GM12873 (cell line): ENCODE measurements around the gene TBX3.

ENCODE experiments used
- TF ChIP-seq, protein P1 (sequence below): IDR thresholded peaks from 2 replicates; pipeline ENCODE4 v1.5.1; 2012; ENCODE audit warnings: low read depth, mild to moderate bottlenecking, moderate library complexity, low read length, control low read depth; ENCODE audit not compliant: insufficient read depth; ENCODE audit errors: missing control alignments

TBX3 gene

DNA sequence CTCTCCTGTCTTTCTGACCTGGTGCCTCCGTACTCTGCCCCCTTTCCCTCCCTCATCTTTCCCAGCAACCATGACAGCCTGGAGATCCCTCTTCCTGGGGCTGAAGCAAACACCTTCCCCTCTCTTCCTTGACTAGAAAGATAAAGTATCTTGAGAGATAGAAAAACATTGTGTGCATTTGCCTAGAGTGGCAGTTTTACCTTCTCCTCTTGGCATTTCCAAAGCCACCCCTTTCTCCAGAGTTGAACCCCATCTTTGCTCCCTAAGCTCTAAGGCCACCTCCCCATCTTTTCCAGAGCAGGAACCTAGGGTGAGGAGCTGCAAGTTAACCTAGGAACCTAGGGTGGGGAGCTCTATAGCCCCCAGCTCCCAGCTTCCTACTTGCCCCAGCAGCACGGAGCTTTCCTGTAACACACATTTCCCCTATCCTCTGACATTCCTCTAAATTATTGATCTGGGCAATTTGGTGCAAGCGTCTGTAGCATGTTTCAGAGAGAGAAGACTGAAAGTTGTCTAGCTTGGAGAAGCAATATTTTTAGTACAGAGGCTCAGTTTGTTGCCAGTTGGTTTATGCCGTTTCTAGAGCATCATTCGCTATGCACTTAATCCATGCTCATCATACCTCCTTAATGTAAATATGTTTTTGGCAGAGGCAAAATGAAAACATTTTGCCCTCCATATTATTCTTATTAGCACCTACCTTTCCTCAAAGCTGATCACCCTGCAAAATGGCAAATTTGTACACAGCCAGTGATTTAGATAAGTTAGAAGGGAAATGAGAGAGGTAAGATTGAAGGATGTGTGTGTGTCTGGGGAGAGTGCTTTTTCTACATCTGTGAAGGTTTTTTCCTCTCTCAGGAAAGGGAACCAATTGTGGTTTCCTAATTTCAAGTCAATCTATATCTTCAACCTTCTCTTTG lies 5.4 kb upstream of the TBX3 start:
- TF ChIP-seq, protein P1, sequence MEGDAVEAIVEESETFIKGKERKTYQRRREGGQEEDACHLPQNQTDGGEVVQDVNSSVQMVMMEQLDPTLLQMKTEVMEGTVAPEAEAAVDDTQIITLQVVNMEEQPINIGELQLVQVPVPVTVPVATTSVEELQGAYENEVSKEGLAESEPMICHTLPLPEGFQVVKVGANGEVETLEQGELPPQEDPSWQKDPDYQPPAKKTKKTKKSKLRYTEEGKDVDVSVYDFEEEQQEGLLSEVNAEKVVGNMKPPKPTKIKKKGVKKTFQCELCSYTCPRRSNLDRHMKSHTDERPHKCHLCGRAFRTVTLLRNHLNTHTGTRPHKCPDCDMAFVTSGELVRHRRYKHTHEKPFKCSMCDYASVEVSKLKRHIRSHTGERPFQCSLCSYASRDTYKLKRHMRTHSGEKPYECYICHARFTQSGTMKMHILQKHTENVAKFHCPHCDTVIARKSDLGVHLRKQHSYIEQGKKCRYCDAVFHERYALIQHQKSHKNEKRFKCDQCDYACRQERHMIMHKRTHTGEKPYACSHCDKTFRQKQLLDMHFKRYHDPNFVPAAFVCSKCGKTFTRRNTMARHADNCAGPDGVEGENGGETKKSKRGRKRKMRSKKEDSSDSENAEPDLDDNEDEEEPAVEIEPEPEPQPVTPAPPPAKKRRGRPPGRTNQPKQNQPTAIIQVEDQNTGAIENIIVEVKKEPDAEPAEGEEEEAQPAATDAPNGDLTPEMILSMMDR, result no peak

DNA sequence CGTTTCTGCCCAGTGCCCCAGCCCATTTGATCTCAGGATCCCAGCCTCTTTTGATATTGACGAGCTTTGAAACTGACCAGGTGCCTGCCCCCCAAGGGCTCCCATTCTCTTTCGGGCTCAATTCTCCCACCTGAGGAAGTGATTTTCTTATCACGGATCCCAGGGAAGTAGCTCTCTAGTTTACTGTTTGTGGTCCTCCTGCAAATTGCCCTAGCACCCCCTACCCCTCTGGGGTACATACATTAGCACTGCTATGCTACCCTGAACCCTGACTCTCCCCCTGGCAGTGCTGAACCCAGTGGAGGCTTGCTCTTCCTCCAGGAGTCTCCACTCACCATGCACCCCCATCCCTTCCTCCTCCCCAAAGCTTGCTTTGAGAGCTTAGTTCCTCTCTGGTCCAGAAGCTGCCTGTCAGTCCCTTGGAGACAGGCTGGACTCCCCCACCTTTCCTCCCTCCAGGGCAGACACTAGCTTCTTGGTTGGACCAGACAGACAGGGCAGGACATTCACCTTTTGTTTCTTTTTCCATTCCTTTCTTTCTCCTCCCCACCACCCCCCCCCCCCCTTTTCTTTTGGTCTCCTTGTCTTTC lies 4.4 kb upstream of the TBX3 start:
- TF ChIP-seq, protein P1, result no peak

DNA sequence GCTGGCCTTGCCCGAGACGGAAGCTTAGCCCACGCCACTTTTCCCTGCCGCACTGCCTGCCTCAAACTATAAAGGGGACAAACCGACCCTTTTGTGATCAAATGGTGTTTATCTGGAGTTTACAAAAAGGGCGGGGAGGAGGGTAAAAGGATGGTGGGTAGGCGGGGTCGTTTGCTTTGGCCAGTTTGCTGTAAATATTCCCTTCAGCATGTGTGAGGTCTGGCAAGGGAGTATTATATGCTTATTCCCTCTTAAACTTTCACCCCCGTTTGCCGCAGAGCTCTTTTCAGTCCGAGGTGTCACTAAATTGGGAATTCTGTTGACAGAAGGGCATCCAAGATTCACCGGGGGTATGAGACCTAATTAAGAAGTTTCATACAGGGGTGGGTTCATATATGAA lies 3.8 kb upstream of the TBX3 start:
- TF ChIP-seq, protein P1, result no peak

DNA sequence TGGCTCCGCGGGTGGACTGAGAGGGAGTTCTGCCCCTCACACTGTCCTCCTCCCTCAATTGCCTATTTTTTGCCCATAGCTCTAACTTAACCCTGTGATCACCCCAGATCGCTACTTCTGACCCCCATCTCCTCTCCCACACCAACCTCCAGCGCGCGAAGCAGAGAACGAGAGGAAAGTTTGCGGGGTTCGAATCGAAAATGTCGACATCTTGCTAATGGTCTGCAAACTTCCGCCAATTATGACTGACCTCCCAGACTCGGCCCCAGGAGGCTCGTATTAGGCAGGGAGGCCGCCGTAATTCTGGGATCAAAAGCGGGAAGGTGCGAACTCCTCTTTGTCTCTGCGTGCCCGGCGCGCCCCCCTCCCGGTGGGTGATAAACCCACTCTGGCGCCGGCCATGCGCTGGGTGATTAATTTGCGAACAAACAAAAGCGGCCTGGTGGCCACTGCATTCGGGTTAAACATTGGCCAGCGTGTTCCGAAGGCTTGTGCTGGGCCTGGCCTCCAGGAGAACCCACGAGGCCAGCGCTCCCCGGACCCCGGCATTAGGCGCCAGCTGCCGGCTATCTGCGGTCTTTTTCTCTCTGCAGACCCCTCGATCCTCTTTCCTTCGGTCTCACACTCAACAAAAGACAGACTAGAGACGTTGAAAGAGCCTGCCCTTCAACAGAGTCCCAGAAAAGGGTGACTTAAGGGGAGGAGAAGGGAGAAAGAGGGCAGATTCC lies 3.0 kb upstream of the TBX3 start:
- TF ChIP-seq, protein P1, result no peak

DNA sequence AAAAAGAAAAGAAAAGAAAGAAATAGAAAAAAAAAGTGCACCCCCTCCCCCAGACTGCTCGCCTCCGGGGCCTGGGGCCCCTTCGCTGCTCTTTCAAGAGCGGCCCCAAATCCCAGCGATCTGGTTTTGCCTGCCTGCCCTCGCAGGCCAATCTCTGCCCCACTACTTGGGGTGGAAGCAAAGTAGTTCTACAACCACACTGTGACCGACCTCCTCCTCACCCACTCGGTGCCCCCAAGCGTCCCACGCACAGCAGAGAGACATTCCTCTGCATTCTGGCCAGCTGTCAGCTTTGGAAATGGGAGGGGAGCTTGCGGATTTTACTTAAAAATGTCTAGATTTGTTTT lies 2.4 kb upstream of the TBX3 start:
- TF ChIP-seq, protein P1, result no peak

DNA sequence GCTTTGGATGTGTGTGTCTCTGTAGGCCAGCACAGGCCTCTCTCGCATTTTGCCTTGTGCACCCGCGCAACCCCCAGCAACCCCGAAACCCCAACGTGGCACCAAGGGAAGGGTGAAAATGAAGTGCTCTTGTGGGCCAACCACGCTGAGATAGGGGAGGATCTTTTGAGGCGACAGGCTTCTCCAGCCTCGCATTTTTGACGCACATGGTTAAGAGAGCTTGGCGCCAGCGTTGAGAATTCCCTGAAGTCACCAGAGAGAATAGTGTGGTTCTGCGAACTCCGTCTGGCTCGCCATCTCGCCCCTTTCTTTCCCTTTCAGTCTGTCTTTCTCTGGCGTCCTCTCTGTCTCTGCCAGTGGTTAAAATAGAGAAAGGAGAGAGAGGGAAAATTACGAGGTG lies 1.9 kb upstream of the TBX3 start:
- TF ChIP-seq, protein P1, result no peak

DNA sequence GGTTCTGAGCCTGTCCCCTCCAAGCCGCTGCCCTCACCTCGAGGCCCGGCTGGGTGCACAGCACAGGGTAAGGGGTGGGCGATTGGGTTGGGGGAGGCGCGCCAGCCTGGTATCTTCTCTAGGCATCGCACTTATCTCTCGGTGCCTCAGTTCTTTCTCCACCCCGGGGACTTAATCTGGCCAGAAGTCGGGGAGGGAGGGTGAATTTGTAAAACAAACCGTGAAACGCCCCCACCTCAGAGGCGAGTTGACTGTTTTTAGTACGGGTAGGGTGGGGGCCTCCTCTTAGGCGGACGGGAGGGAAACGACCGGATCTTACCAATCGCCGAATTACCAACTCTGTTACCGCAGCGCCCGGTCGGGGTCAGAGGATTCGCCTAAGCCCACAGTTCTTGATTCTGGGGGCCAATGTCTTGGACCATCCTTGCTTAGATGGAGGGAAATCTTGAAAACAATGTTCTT lies 1.4 kb upstream of the TBX3 start:
- TF ChIP-seq, protein P1, result no peak
